GM21619 (cell line): ENCODE data around the gene CBFB.
"Not testable (repeated sequence)": the region's sequence is repeated elsewhere in the genome, so short reads cannot be mapped to it uniquely, and the experiment has no call there.

Experiments
- ATAC-seq: cut with Tn5 transposase; IDR thresholded peaks from one replicate; pipeline ENCODE4 v1.9.1; 2021; ENCODE audit not compliant: unreplicated experiment

The CBFB gene

DNA sequence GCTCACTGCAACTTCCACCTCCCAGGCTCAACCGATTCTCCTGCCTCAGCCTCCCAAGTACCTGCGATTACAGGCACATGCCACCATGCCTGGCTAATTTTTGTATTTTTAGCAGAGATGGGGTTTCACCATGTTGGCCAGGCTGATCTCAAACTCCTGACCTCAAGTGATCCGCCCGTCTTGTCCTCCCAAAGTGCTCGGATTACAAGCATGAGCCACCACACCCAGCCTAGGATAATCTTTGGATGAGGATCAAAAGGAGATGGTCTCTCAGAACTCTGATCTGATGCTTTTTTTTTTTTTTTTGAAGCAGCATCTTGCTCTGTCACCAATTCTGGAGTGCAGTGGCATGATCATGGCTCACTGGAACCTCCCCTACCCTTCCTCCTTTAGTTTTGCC lies 93.8 kb downstream of the CBFB start:
- ATAC-seq, result not testable (repeated sequence)

DNA sequence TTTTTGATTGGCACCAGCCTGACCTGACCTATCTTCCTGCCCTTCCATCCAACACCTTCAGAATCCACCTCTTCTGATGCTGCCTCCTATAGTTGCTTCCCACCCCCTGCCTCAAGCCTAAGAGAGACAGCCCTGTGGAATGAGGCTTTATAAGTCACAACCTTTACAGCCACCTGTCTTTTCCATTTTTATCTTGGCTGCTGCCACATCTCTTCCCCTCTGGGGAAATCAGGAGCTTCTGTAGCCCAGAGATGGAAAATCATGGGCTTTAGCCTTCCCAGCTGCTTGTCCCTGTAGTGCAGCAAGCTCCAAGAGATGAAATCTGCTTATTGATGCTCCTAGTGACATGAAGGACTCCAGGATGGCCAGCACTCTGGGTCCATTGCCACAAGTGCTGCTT lies 99.5 kb downstream of the CBFB start:
- ATAC-seq, result no peak

DNA sequence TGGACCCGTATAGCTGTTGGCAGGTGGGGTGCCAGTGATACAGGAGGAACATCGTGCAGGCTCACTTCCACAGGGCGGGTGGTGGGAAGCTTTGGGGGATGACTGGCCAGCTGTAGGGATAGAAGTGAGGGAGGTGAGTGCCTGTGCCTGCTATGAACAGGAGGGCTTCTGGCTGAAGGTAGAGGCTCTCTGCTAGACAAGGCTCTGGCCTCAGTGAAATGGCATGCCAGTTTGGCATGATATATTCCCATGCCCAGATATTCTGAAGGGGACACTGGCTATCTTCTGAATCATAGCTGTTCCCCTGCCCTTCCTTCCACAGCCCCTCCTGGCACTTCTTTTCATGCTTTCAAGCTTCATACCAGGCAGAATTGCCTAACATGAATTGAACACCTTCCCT lies 99.9 kb downstream of the CBFB start:
- no peak for ATAC-seq

DNA sequence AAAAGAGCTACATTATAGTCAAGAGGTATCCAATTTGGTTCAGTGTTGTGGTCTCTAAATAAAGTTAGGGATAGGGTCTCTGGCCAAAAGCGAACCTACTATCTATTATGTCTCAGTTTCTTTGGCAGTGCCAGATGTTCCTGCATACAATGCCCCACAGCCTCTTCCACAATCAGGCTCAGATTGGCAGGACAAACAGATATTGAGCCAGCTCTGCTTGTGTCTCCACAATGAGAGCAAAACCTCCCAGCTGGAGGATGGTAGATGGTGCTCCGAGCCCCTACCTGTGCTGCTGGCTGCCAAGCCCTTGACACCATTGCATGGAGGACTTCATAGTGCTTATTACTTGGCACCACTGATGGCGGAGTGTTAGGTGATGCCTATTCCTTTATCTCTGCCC lies 100.5 kb downstream of the CBFB start:
- ATAC-seq, result no peak

DNA sequence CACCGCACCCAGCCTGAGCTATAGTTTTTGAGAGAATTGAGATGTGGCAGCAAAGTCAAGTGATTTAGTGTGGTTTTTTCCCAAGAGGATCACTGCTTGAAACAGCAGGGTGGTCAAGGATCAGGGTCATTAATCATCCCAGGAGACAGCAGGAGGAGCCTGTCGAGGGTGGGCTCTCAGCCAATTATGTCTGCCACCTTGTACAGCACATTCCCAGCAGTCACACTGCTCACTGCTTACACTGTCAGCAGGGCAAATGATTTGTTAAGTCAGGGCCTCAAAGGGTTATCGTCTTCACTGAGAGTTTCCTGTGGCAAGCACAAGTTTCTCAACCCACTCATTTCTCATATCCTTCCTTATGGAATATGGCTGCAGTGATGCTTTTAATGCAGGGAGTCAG lies 108.7 kb downstream of the CBFB start:
- no peak for ATAC-seq

DNA sequence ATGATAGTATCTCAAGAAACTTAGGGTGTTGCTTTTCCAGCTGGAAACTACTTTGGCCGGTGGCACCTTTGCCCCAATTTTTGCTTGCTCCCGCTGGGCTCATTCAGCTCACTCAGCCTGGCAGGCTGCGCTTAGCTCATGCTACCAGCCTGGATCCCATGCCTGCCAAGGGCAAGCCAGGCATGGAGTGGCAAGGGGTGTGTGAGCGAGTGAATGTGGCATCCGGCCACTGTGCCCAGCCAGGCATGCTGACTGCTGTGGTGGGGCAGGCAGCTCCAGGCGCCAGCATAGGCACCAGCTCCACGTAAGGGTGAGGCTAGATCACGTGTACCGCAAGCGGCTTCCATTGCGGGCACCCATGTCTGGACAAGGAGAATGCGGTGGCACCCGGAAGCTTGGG lies 112.4 kb downstream of the CBFB start:
- no peak for ATAC-seq

DNA sequence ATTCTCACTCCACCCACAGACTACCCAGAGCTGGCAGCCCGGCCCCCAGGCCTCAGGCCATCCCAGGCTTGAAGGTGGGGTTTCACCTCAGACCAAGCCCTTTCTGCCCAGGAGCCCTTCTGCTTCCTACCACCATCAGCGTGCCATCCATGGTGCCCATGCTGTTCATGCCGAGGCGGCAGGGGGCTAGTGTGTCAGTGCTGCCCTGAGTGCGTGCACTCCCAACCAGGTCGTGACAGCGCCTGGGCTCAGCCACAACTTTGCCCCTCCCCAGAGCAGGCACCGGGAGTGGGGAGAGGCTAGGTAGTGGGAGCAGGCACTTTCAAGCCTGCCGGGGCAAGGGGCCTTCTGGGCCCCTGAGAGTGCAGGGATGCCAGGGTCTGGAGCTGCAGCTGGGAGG lies 113.4 kb downstream of the CBFB start:
- ATAC-seq, result no peak

DNA sequence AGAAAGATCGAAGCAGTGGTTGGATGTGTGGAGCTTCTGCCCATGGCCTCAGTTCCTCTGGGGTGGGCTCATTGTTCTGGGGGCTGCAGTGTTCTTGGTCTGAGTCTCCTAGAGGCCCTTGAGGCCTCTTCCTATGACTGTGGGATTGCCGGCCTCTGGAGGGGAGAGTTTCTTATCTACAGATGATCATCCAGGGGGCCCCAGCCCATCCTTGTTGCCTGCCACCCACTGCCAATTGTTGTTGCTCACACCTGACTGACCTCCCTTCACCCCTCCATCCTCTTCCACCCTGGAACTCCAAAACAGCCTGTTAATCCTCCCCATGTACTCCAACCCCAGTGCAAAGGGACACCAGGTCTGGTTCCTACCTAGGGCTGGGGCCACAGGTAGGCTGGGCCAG lies 116.0 kb downstream of the CBFB start:
- no peak for ATAC-seq

DNA sequence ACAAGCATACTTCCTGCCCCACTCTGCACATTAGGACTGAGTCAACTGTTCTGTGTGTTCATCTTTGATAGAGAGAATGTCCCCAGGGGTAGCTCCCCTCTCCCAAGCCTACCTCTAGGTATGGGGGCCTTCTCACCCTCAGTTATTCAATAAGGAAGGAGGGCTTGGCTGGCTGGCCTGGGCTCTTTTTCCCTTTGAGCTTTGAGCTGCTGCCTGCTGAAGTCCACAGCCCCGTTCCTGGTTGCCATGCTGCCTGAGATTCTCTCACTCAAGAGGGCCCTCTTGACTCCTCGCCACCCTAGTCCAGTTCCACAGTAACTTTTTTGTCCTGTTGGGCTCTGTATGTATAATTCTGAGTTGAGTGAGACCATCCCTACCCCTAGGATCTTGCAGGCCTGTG lies 116.8 kb downstream of the CBFB start:
- ATAC-seq, result no peak

DNA sequence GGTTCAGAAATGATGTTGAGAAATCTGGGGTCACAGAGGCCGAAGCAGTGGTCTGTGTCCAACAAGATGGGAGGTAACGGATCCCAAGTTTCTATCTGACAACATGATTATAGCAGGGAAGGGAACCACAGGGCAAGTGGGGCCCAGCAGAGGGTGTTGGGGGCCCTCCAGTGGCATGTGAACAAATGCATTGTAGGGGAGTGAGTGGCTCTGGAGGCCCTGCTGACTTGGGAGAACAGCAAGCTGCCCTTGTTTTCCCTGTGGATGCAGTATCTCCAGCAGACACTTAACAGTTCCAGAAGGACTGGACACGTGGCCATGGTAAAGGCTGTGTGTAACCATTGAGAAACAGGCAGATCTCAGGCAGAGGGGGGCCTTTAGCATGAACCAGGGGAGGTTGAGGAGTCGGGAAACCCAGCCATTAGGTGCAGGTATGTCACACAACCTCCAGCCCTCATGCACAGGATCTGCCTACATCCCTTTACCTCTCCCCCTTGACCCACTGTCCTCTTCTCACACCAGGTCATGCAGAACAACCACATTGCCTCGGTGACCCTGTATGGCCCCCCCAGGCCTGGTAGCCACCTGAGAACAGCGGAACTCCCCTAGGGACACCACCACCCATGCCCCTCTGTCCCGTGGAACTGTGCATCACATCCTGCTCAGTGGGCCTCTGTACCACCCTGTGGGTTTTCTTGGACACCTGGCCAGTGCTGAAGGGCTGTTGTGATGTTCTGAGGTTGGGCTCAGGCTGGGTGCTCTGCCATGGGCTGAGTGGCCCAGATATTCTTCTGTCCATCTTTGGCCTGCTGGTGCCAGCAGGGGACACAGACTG lies 117.8 kb downstream of the CBFB start:
- no peak for ATAC-seq

DNA sequence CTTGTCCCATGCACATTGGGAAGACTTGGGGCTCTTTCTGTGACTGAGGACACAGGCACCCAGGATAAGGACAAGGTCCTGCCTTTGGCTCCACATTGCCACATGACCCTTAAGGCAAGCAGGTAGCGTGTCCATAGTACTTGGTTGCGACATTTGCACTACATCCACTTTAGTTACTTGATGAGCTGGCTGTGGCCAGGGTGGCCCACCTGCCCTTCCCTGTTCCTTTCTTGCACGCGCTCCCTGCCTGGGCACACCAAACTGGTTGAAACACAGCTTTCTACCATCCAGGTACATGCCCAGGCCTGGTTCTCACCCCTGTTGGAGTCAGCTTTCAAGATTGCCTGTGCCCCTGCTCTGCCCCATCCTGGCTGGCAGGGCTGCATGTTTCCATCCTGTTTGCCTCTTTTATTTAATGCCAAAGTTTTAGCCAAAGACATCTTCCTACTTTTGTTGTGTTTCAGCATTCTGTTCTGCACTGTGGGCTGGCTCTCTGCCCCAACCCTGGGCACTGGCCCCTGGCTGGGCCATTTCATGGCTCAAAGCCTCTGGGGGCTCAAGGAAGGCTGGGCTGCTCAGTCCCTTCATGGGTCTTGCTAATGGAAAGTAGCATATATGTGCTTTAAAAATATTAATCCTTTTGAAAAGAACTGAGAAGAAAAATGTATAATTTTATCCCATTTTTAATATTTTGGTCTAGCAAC lies 118.6 kb downstream of the CBFB start:
- ATAC-seq, result no peak

DNA sequence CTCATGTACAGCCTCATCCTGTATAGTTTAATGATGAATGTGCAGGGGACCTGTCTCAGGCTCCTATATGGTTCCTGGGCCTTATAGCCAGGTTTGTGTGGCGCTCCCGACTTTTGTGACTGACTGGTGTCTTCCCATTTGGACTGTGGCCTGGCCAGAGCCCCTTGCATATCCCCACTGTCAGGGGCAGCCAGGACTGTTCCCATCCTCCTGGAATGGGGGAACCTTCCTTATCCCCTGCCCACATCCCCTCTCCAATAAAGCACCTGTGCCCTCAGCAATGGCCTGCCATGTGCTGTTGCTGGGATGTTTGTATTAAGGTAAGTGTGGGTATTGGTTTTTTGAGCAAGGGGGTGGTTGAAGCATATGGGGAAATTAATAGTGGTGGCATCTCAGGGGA lies 119.3 kb downstream of the CBFB start:
- ATAC-seq, result no peak

DNA sequence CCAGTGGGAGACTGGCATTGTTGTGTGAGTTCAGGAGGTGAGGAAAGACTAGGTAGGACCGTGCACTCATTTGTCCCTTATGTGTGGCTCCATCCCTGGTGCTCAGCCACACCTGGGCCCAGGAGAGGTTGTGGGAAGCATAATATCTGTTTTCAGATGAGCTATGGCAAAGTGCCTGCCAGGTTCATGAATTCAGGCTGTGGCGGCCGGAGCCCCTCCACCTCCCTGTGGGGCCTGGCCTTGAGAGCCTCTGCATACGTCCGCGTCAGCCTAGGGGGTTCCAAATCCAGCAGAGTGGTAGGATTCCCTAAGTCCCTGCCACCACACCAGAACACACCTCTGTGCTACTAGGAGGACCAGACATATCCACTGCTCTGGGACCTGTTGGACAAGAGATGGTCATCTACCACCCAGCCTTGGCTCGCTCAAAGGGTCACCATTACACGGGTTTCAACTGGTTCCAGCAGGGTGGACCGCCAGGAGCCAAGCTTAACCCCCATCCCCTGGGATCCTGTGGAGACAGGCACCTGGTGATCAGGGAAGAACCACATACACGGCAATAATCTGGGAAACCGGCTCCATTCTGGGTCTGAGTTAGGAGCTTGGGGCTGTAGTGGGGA lies 119.8 kb downstream of the CBFB start:
- ATAC-seq, result no peak

DNA sequence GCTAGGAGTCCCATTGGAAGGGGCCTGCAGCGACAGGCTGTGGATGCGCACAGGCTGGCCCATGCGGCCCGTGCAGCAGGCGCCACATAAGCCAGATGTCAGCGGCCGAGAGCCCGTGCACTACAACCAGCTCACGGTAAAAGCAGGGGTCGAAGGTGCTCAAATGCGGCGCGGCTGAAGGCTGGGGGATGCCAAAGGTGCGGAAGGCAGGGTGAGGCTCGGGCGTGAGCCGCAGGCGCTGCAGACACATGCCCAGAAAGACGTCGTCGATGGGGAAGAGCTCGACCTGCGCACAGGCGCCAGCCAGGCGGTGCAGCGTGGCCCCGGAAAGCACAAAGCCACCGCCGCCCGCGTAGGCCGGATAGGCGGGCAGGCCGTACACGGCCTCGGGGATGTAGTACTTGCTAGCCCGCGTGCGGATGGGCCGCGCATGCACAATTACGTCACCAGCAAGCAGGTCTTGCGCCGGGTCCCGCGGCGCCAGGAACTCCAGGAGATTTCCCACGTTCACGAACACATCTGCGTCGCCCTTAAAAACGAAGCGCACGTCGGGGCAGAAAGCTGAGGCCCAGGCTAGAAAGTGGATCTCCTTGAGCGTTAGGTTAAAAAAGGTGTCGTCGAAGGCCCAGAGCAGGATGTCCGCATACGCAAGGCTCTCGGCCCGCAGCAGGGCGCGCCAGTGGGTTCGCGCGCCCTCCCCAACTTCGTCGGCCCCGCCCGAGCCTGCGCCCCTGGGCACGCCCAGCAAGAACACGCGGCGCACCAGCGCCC lies 120.5 kb downstream of the CBFB start:
- no peak for ATAC-seq

DNA sequence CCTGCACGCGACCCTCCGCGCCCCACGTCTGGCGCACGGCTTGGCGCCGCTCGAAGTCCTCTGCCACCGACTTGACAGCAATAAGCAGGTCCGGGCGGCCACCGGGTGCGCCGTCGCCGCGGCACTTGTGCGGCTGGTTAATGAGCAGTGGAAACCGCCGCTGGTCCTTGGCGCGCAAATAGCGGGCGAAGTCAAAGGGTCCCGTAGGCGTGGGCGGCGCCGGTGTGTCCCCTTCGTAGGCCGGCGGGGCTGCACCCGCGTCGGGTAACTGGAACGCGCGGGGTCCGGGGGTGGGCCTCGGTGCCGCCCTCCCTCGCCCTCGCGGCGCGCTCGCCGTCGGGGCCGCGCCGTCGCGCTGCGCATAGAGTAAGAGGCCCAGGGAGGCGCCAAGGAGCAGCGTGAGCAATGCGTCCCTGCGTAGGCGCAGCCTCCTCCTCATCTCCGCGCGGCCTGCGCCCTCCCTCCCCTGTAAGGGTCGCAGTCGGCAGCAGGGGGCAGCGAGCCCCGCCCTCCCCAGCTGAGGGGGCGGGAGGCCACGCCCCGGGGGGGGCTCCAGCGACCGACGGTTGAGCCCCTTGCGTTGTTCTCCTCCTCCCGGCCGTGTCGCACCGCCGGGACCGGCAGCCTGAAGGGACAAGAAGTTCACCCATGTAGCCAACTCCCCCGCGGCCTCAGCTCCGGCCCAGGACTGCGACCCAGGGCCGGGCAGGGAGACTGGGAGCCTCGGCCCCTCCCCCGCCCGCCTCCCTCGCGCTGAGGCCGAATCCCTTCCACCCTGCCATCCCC lies 121.3 kb downstream of the CBFB start:
- ATAC-seq, result peak; percentile 34
